IMR-90 (cell line): ENCODE results near the gene MCUB. TPM values are rescaled to one million over a fixed set of nuclear protein-coding genes. Genes with fewer than 3 reads are reported as not detected.

Source experiments
- ATAC-seq: fragments of 200-7000 bp; cut with Tn5 transposase; 2 replicates; pipeline ENCODE4 v1.9.1; 2020; ENCODE audit warnings: low read depth, mild to moderate bottlenecking, moderate library complexity
- BruUV-seq: library from RNA; stranded (reverse); fragments of 400-500 nt; replicated peaks from 2 replicates; lab custom pipeline; 2021; lab: Mats Ljungman, UMichigan
- CTCF ChIA-PET: fragments of 300-600 bp; formaldehyde crosslinking; extraction: SDS; loops from one replicate; lab custom pipeline; 2021; ENCODE audit warnings: antibody characterized with exemption; lab: Yijun Ruan, JAX
- POLR2A ChIA-PET: fragments of 300-600 bp; sonication (Branson Sonifier 250); formaldehyde crosslinking; loops from one replicate; lab custom pipeline; 2022; ENCODE audit warnings: antibody characterized with exemption; ENCODE audit not compliant: unreplicated experiment; lab: Charles Lee
- DNase-seq: peaks from one replicate; pipeline ENCODE4 v3.0.0; 2013
- H2AFZ ChIP-seq: replicated peaks from 2 replicates; pipeline ENCODE3; 2013; ENCODE audit warnings: low read length, mild to moderate bottlenecking; ENCODE audit not compliant: poor library complexity
- H2AK5ac ChIP-seq: 2 replicates; pipeline ENCODE4 v1.6.1; 2013; ENCODE audit warnings: low read depth, low read length, inconsistent platforms
- H2AK9ac ChIP-seq: replicated peaks from 2 replicates; pipeline ENCODE3; 2013; ENCODE audit warnings: mild to moderate bottlenecking, low read depth, low read length, moderate library complexity; ENCODE audit not compliant: poor library complexity
- H2BK120ac ChIP-seq: 2 replicates; pipeline ENCODE4 v1.6.1; 2013; ENCODE audit warnings: low read depth, low read length, inconsistent platforms
- H2BK15ac ChIP-seq: 3 replicates; pipeline ENCODE4 v1.6.1; 2013; ENCODE audit warnings: low read depth, low read length, inconsistent platforms
- H2BK20ac ChIP-seq: 2 replicates; pipeline ENCODE4 v1.6.1; 2013; ENCODE audit warnings: low read depth, mild to moderate bottlenecking, inconsistent platforms, low read length, moderate library complexity
- H2BK5ac ChIP-seq: 2 replicates; pipeline ENCODE4 v1.6.1; 2013; ENCODE audit warnings: mild to moderate bottlenecking, low read depth, low read length, inconsistent platforms; ENCODE audit not compliant: poor library complexity, severe bottlenecking
- H3K14ac ChIP-seq: replicated peaks from 2 replicates; pipeline ENCODE4 v1.6.1; 2013; ENCODE audit warnings: low read depth, low read length, inconsistent platforms
- H3K18ac ChIP-seq: 2 replicates; pipeline ENCODE4 v1.6.1; 2013; ENCODE audit warnings: low read depth, low read length, control low read depth
- H3K23ac ChIP-seq: 2 replicates; pipeline ENCODE4 v1.6.1; 2013; ENCODE audit warnings: low read depth, low read length, inconsistent platforms
- H3K27ac ChIP-seq: 2 replicates; pipeline ENCODE4 v1.5.1; 2013; ENCODE audit warnings: mild to moderate bottlenecking, control low read depth, low read length; ENCODE audit not compliant: insufficient read depth
- H3K27me3 ChIP-seq: 2 replicates; pipeline ENCODE4 v1.6.1; 2013; ENCODE audit warnings: low read length; ENCODE audit not compliant: control insufficient read depth, insufficient read depth
- H3K36me3 ChIP-seq: 2 replicates; pipeline ENCODE4 v1.6.1; 2013; ENCODE audit warnings: low read length, mixed read lengths; ENCODE audit not compliant: control insufficient read depth, insufficient read depth
- H3K4ac ChIP-seq: 2 replicates; pipeline ENCODE4 v1.6.1; 2013; ENCODE audit warnings: low read depth, low read length, inconsistent platforms
- H3K4me1 ChIP-seq: 2 replicates; pipeline ENCODE4 v1.6.1; 2013; ENCODE audit warnings: low read length, mixed read lengths; ENCODE audit not compliant: control insufficient read depth, insufficient read depth
- H3K4me2 ChIP-seq: 2 replicates; pipeline ENCODE4 v1.6.1; 2013; ENCODE audit warnings: low read depth, mild to moderate bottlenecking, control low read depth, low read length, moderate library complexity
- H3K4me3 ChIP-seq: 2 replicates; pipeline ENCODE4 v1.5.1; 2013; ENCODE audit warnings: low read depth, mild to moderate bottlenecking, control low read depth, low read length, moderate library complexity; ENCODE audit not compliant: insufficient read depth
- H3K56ac ChIP-seq: 2 replicates; pipeline ENCODE4 v1.6.1; 2013; ENCODE audit warnings: low read length, inconsistent platforms; ENCODE audit not compliant: insufficient read depth; ENCODE audit errors: extremely low read depth
- H3K79me1 ChIP-seq, 2 experiments: 2 replicates each; pipeline ENCODE4 v1.6.1; 2013; ENCODE audit warnings: low read length in 2 of 2, inconsistent platforms in 1 of 2, low read depth in 1 of 2
- H3K9ac ChIP-seq: 2 replicates; pipeline ENCODE4 v1.6.1; 2013; ENCODE audit warnings: low read depth, low read length, control low read depth
- H3K9me1 ChIP-seq: 2 replicates; pipeline ENCODE4 v1.6.1; 2013; ENCODE audit warnings: low read length, inconsistent platforms; ENCODE audit not compliant: insufficient read depth
- H3K9me3 ChIP-seq: 2 replicates; pipeline ENCODE4 v1.6.1; 2013; ENCODE audit warnings: low read length; ENCODE audit not compliant: control insufficient read depth, insufficient read depth
- H4K20me1 ChIP-seq: 2 replicates; pipeline ENCODE4 v1.6.1; 2013; ENCODE audit warnings: low read length, inconsistent platforms; ENCODE audit not compliant: insufficient read depth
- H4K5ac ChIP-seq: 2 replicates; pipeline ENCODE4 v1.6.1; 2013; ENCODE audit warnings: mild to moderate bottlenecking, low read depth, low read length, control low read depth
- H4K8ac ChIP-seq, 2 experiments: 2 replicates each; pipeline ENCODE4 v1.6.1; 2013; ENCODE audit warnings: low read depth in 2 of 2, low read length in 2 of 2, control low read depth in 1 of 2, inconsistent platforms in 1 of 2
- H4K91ac ChIP-seq: 2 replicates; pipeline ENCODE4 v1.6.1; 2013; ENCODE audit warnings: low read depth, low read length, inconsistent platforms; ENCODE audit not compliant: insufficient read depth
- CEBPB ChIP-seq: IDR thresholded peaks from 2 replicates; pipeline ENCODE4 v1.6.1; 2012; ENCODE audit warnings: low read depth, low read length, improper control_type of control experiment
- CHD1 ChIP-seq: IDR thresholded peaks from 2 replicates; pipeline ENCODE4 v1.6.1; 2012; ENCODE audit warnings: low read depth, low read length, improper control_type of control experiment
- MAFK ChIP-seq: IDR thresholded peaks from 2 replicates; pipeline ENCODE4 v1.6.1; 2012; ENCODE audit warnings: low read depth, low read length, improper control_type of control experiment
- MAZ ChIP-seq: IDR thresholded peaks from 2 replicates; pipeline ENCODE4 v1.6.1; 2012; ENCODE audit warnings: low read depth, mild to moderate bottlenecking, low read length, improper control_type of control experiment, moderate library complexity, borderline replicate concordance
- MXI1 ChIP-seq: IDR thresholded peaks from 2 replicates; pipeline ENCODE4 v1.6.1; 2012; ENCODE audit warnings: low read depth, mild to moderate bottlenecking, low read length, moderate library complexity, borderline replicate concordance
- POLR2A ChIP-seq: IDR thresholded peaks from 2 replicates; pipeline ENCODE4 v1.6.1; 2012; ENCODE audit warnings: mild to moderate bottlenecking, low read depth, low read length
- RAD21 ChIP-seq: IDR thresholded peaks from 2 replicates; pipeline ENCODE4 v1.6.1; 2012; ENCODE audit warnings: low read length, improper control_type of control experiment
- RCOR1 ChIP-seq: IDR thresholded peaks from 2 replicates; pipeline ENCODE4 v1.6.1; 2012; ENCODE audit warnings: mild to moderate bottlenecking, low read length, improper control_type of control experiment; ENCODE audit not compliant: insufficient replicate concordance
- SMC3 ChIP-seq: fragments of 150-350 bp; IDR thresholded peaks from 2 replicates; pipeline ENCODE4 v1.6.1; 2016; ENCODE audit warnings: low read depth, mild to moderate bottlenecking, antibody characterized with exemption, low read length, moderate library complexity
- WGBS, 2 experiments: methylation state at CpG; one replicate each; pipeline versions ENCODE4 v1.1.5 to v1.1.7; 2013; ENCODE audit warnings: missing lambda C conversion rate in 2 of 2; ENCODE audit not compliant: insufficient read length in 1 of 2; ENCODE audit errors: extremely low coverage in 2 of 2; 5-methylcytosine and 5-hydroxymethylcytosine counted together
- dilution Hi-C: fragments of 300-500 bp; cut with HindIII; formaldehyde crosslinking; loops from one replicate; pipeline ENCODE4 v1.14.3; 2018; ENCODE audit warnings: low sequenced_read_pairs; ENCODE audit not compliant: unreplicated experiment
- in situ Hi-C: fragments of 300-500 bp; cut with MboI; formaldehyde crosslinking; loops from 3 replicates; pipeline ENCODE4 v1.14.3; 2019; ENCODE audit warnings: low sequenced_read_pairs, inconsistent platforms, mixed read lengths
- intact Hi-C: fragments of 100-400 bp; cut with micrococcal nuclease; formaldehyde crosslinking; loops from 2 replicates; pipeline ENCODE4 v1.10.0; 2022
- polyA plus RNA-seq, 3 experiments: library from polyadenylated mRNA; depleted of rRNA; stranded (reverse); fragments of >200 nt; gene quantifications; 2 replicates each; pipeline ENCODE4 v1.2.3, GENCODE V29; 2012; ENCODE audit warnings: low replicate concordance in 1 of 3
- total RNA-seq: library from RNA; depleted of rRNA; stranded (reverse); fragments of >200 nt; gene quantifications from 2 replicates; pipeline ENCODE4 v1.2.3, GENCODE V29; 2012
- TF ChIP-seq, protein P1 (sequence below): fragments of 150-350 bp; IDR thresholded peaks from 2 replicates; pipeline ENCODE4 v1.6.1; 2017; ENCODE audit warnings: mild to moderate bottlenecking, antibody characterized with exemption, low read length, low read depth
- TF ChIP-seq, protein P2 (sequence below): conservative IDR thresholded peaks from 2 replicates; pipeline ENCODE4 v1.5.1; 2012; ENCODE audit warnings: mild to moderate bottlenecking, low read depth, low read length, improper control_type of control experiment

Gene MCUB
- total and polyA plus RNA-seq, 2 of the 4 experiments (the other 2 are of a cell fraction): 18.5 to 20.4 TPM

DNA sequence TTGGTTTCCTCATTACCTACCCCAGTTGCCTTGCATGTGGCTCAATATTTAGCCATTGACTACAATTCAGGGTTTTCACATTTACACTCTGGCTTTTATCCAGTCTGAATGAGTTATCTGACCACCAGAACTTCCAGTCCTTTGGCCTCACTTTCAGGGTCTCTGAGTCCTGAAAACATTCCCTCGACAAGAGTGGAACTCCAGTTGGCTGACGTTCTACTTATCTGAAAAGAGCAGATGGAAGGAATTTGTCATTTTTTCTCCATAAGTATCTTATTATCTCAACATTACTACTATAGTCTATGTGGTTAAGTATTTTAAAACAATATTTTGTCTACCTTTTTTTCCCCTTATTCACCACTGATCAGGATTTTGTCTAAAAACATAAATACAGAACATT, 148.4 kb downstream of the MCUB start:
- no peak overlapping the region for H3K23ac ChIP-seq
- no peak overlapping the region for H4K91ac ChIP-seq
- H3K4me3 ChIP-seq: no peak overlapping the region
- no peak overlapping the region for H3K27ac ChIP-seq
- no TSS peak for BruUV-seq
- in situ Hi-C loops: loop anchor here (10.0 kb wide), 1 partner anchor 106 kb away; the partner anchor contains the start of gene GAR1
- no CpG with 5 or more reads among the region's 2 CpGs for WGBS, 2 experiments
- no peak overlapping the region for H2AK5ac ChIP-seq
- ATAC-seq: no peak
- no peak overlapping the region for H2AFZ ChIP-seq
- H3K18ac ChIP-seq: no peak overlapping the region
- TF ChIP-seq CEBPB (no peak), POLR2A (no peak), RCOR1 (no peak), RAD21 (no peak), MXI1 (no peak), CHD1 (no peak), MAFK (no peak), SMC3 (no peak), MAZ (no peak)
- TF ChIP-seq, protein P1, sequence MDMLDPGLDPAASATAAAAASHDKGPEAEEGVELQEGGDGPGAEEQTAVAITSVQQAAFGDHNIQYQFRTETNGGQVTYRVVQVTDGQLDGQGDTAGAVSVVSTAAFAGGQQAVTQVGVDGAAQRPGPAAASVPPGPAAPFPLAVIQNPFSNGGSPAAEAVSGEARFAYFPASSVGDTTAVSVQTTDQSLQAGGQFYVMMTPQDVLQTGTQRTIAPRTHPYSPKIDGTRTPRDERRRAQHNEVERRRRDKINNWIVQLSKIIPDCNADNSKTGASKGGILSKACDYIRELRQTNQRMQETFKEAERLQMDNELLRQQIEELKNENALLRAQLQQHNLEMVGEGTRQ: no peak
- TF ChIP-seq, protein P2, sequence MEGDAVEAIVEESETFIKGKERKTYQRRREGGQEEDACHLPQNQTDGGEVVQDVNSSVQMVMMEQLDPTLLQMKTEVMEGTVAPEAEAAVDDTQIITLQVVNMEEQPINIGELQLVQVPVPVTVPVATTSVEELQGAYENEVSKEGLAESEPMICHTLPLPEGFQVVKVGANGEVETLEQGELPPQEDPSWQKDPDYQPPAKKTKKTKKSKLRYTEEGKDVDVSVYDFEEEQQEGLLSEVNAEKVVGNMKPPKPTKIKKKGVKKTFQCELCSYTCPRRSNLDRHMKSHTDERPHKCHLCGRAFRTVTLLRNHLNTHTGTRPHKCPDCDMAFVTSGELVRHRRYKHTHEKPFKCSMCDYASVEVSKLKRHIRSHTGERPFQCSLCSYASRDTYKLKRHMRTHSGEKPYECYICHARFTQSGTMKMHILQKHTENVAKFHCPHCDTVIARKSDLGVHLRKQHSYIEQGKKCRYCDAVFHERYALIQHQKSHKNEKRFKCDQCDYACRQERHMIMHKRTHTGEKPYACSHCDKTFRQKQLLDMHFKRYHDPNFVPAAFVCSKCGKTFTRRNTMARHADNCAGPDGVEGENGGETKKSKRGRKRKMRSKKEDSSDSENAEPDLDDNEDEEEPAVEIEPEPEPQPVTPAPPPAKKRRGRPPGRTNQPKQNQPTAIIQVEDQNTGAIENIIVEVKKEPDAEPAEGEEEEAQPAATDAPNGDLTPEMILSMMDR: no peak
- dilution Hi-C loops: no loop called here
- 0 out of 2 replicates have a peak, but pooled peaks cover 2% of the 10 kb centered on the region for H3K36me3 ChIP-seq
- no peaks in the 10 kb centered on the region for H3K27me3 ChIP-seq
- no peak overlapping the region for H3K9ac ChIP-seq
- H3K79me1 ChIP-seq: no peaks in the 10 kb centered on the region
- no peak overlapping the region for H2BK20ac ChIP-seq
- H2BK120ac ChIP-seq: no peak overlapping the region
- H2AK9ac ChIP-seq: no peak overlapping the region
- H4K5ac ChIP-seq: no peak overlapping the region
- H3K4ac ChIP-seq: no peak overlapping the region
- ChIA-PET CTCF (no interaction called here), POLR2A (no interaction called here)
- no peak overlapping the region for H3K14ac ChIP-seq
- no peak overlapping the region for H4K8ac ChIP-seq
- intact Hi-C loops: no loop called here
- H2BK15ac ChIP-seq: no peak overlapping the region
- no peaks in the 10 kb centered on the region for H4K20me1 ChIP-seq
- no peak overlapping the region for H3K56ac ChIP-seq
- no peaks in the 10 kb centered on the region for H3K4me1 ChIP-seq
- H3K4me2 ChIP-seq: no peak overlapping the region
- H3K9me1 ChIP-seq: no peaks in the 10 kb centered on the region
- no peak for DNase-seq
- no peaks in the 10 kb centered on the region for H3K9me3 ChIP-seq
- no peak overlapping the region for H2BK5ac ChIP-seq
